ENCODE results near the gene ADGRD2.

ADGRD2 gene

DNA sequence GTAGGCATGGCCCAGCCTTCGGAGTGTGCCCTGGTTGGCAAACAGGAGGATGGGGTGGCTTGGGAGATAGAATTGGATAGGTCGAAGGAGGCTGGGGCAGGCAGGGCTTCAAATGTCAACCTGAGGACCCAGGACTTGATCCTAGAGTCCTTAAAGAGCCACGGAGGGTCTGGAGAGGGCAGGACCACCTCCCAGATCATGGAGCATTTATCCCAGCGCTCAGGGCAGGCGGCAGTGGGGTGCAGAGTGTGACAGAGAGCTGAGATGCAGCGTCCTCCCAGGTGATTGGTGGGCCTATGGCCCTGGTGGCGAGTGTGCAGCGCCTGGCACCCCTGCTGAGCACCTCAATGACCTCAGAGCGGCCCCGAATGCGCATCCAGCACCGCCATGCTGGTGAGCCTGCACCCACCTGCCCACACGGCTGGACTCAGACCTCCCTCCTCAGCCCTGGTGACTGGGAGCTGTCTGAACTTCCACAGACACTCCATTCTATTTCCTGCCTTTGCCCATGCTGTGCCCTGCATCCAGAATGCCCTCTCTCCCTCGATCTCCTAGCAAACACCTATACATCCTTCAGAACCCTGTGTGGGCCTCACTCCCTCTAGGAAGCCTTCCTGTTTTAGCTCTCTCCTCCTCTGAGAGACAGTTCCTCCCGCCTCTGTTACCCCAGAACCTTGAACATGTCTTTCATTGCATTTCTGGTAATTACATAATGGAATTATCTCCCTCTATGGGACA is 6.3 kb downstream of the ADGRD2 start:
- DNase-seq (ENCODE audit: low read depth): no peak

DNA sequence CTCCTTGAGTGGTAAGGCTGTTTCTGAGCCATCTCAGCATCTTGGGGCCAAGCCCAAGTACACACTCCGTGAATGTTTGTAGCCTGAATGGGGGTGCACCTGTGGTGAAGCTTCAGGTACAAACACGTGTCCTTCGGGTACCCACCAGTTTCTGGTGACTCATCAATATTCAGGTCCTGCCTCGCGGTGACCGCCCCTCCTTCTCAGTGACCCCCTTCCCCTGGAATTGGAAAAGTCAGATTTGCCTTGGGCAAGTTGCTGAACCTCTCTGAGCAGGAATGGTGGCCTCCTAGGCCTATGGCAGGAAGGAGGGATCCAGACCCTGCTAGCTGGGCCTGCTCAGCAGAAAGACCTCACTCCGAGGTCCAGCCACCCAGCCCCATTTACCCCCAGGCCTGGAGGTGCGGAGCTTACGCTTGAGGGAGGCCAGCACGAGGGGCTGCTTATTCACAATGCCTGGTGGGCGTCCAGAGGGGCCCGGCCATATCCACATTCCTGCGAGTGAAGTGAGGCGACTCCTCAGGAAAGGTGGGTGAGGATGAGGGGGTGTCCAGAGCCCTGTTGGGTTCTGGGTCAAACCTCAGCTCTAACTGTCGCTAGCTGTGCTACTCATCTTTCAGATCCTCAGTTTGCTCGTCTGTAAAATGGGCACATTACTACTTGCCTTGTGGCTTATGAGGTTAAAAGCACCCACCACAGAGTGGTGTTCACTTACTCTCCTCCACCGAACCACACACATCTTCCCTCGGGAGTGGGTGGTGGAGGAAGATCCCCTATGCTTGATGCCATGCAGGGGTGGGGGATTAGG is 7.0 kb downstream of the ADGRD2 start:
- DNase-seq (ENCODE audit: low read depth): no peak

DNA sequence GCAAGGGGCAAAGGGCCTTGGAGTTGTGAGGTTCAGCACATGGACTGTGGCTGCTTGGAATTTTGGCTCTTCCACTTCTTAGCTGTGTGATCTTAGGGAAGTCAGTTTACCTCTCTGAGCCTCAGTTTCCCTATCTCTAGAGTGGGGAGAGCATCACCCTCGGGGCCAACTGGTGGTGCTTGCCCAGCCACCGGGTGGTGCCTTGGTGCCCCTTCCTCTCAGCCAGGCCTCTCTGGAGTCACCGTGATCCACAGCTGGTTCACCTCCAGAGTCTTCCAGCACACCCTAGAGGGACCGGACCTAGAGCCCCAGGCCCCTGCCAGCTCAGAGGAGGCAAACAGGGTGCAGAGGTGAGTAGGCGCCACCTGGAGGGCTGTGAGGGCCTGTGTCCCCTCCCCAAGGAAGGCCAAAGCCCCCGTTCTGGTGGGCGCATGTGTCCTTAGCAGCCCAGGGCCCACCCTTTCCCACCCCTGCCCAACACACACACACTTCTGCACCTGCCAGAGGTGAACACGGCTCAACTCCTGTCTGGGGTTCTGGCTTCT is 7.7 kb downstream of the ADGRD2 start:
- DNase-seq (ENCODE audit: low read depth): no peak

DNA sequence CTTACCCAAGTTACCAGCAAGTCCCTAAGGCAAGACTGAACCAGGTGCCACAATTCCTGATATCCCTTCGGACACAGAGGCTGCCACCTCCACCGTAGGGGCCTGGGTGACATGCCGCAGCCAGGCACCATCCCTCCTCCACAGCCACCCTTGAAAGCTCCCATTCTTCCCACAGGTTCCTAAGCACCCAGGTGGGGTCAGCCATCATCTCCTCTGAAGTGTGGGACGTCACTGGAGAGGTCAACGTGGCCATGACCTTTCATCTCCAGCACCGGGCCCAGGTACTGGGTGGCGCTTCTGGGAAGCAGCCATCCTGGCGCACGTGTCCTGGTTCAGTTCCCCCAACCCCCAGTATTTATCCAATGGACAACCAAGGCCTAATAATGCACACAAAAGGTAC is 8.2 kb downstream of the ADGRD2 start:
- DNase-seq (ENCODE audit: low read depth): no peak

DNA sequence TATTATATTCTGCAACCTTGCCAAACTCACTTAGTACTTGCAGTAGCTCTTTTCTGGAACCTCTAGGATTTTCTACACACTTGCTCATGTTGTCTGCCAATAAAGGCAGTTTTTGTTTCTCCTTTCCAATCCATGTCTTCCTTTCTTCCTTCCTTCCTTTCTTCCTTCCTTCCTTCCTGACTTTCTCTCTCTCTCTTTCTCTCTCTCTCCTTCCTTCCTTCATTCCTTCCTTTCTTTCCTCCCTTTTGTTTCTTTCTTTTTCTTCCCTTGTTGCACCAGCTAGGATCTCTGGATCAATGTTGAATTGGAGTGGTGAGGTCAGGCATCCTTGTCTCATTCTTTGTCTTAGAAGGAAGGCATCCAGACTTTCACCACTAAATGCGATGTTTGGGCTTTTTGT is 12.5 kb downstream of the ADGRD2 start:
- no peak for DNase-seq (ENCODE audit: low read depth)

DNA sequence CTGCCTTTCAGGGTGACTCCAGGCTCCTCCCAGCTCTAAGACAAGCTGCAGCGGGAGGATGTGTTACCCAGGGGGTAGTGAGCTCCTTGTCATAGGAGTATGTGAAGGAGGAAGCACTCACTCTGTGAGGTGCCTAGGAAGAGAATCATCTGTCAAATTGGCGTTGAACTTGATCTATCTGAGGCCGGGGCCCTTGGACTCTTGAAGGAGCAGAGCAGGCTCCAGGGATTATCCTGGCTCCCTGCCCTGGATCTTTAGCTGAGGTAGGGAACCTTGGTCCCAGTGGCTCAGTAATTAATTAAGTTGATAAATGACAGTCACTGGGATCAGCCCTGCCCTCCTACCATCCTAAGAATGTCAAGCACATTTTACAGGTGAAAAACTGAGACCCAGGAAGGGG is 15.5 kb downstream of the ADGRD2 start:
- no peak for DNase-seq (ENCODE audit: low read depth)

DNA sequence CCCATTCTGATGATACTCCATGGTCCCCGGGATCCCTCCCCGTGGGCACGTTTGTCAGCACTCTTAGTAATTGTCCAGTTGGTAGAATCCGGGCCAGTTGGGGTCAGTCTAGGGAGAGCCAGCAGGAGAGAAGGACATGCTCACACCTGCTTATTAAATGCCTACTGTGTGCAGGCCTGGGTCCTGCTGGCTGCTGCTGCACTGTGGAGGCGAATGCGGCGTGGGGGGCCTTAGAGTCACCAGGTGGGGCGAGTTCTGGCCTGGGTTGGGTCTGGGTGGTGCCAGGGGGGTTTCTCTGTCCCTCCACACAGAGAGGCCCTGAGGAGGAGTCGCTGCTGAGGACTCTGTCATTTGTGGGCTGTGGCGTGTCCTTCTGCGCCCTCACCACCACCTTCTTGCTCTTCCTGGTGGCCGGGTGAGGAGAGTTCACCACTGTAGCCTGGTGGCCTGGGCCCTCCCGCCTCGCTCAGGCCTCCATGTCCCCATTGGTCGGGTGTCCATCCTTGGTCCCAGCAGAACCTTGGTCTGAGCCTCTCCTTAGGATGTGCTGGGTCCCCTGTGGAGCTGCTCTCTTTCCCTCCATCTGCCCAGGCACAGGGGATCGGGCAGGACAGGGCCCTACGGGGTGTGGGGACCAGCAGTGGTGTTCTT is 17.3 kb downstream of the ADGRD2 start:
- DNase-seq (ENCODE audit: low read depth): no peak

DNA sequence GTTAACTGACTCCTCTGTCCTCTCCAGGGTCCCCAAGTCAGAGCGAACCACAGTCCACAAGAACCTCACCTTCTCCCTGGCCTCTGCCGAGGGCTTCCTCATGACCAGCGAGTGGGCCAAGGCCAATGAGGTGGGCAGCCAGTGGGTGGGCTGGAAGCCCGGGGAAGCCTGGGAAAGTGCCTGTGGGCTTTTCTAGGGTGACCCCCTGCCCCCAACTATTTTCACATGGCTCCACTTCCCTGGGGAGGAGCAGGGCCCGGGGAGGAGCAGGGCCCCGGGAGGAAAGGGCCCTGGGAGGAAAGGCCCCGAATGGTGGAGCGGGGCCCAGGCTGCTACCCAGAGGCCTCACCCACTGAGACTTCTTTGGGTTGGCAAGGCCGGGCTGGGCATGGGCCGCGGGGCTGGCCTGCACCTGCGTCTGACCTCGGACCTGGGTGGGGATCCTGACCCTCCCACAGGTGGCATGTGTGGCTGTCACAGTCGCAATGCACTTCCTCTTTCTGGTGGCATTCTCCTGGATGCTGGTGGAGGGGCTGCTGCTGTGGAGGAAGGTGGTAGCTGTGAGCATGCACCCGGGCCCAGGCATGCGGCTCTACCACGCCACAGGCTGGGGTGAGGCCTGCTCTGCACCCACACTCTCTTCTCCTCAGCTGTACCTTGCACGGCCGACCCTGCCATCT is 17.9 kb downstream of the ADGRD2 start:
- DNase-seq (ENCODE audit: low read depth): no peak

DNA sequence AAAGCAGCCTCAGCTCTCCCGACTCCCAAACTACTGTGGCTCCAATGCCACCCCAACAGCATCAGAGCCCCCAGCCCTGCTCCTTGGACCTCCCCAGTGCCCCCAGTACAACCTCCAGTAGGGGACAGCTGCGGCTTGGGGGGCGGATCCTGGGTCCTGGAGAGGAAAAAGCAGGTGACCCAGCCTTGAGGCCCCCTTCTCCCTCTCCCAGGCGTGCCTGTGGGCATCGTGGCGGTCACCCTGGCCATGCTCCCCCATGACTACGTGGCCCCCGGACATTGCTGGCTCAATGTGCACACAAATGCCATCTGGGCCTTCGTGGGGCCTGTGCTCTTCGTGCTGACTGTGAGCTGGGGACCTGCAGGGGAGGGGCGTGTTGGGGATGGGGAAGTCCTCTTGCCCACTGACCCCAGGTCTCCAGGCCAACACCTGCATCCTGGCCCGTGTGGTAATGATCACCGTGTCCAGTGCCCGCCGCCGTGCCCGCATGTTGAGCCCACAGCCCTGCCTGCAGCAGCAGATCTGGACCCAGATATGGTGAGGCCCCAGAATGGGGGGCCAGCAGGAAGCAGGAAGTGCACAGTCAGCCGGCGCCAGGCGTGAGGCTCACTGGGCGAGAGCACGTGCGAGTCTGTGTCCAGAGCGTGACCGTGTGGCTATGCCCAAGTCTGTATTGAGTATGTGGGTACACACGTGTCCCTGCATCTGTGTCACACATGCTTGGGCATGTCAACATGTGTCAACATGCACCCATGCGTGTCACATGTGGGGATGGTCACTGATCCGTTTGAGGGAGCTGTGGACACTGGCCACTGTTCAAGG is 19.0 kb downstream of the ADGRD2 start:
- DNase-seq (ENCODE audit: low read depth): no peak

DNA sequence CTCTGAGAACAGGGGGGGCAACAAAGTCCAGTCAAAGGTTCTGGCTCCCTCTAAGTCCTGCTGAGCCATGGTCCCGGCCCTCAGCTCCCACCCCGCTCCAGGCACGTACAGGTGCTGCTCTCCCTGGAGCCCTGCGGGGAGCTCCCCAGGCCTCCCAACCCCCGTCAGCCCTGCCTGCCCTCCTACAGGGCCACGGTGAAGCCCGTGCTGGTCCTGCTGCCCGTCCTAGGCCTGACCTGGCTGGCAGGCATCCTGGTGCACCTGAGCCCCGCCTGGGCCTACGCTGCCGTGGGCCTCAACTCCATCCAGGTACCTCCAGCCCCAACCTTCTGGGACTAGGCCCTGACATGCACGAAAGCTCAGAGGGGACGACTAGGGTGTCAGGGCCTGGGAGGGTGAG is 20.1 kb downstream of the ADGRD2 start:
- DNase-seq (ENCODE audit: low read depth): no peak

DNA sequence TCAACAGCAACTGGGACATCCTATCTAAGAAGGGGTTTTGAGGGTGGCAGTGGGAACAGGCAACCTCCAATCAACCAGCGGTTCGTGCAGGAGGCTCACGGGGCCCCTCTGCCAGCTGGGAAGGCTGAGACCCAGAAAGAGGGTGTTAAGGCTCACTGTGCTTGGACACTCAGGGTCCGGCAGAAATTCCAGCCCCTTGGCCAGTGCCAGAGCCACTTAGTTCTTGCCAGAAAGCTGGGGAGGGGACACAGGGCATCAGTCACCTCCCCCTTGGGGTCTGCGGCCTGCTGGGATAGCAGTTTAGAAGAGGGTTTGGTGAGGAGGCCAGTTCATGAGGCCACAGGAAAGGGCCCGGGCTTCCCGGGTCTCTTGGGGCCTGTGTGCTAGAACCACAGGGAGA is 20.5 kb downstream of the ADGRD2 start:
- no peak for DNase-seq (ENCODE audit: low read depth)

DNA sequence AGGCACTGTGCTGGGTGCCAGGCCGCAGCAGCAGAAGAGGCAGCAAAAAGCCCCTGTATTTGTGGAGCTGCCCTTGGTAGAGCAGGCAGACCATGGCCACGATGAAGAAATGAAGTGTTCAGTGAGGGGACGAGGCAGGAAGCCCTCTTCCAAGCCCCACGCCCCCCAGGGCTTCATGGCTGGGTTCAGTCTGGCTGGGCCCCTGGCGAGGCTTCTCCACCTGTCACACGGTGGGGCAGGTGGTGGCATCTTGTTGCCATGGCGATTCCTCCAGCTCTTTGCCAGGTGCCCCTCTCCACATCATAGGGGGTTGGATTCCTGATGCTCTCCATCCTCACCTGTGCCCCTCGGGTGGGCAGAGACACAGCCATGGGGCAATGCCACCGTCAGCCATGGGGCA is 21.5 kb downstream of the ADGRD2 start:
- no peak for DNase-seq (ENCODE audit: low read depth)

DNA sequence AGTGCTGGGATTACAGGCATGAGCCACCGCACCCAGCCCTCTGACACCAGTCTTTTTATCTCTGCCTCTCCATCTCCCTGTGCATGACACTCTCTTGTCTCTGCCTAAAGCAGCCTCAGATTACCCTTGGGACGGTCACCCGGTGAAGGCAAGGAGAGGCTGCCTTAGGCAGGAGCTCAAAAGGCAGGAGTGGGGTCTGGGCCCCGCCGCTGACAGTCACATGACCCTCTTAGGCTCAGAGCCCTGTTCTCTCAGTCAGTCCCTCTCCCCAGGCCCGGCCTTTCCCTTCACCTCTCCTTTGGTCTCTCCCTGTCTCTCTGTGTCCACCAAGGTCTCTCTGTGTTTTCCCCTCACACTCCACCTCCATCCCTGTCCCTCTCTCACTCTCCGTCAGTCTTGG is 22.5 kb downstream of the ADGRD2 start:
- no peak for DNase-seq (ENCODE audit: low read depth)

DNA sequence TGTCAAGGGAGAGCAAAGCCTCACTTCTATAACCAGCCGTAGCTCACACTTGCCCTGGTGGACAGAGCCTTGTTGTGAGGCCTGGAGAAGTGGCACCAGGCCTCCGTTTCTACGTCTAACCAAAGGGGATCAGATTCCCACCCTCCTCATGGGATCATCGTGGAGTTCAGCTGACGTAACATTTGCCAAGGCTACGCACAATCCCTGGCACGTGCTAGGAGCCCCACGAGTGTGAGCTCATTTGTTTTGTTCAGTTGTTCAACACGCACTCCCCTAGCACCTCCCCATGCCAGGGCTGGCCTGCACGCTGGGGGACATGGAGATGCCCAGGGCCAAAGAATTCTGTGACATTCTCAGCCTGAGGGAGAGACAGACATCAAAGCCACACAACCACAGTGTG is 23.1 kb downstream of the ADGRD2 start:
- DNase-seq (ENCODE audit: low read depth): no peak

DNA sequence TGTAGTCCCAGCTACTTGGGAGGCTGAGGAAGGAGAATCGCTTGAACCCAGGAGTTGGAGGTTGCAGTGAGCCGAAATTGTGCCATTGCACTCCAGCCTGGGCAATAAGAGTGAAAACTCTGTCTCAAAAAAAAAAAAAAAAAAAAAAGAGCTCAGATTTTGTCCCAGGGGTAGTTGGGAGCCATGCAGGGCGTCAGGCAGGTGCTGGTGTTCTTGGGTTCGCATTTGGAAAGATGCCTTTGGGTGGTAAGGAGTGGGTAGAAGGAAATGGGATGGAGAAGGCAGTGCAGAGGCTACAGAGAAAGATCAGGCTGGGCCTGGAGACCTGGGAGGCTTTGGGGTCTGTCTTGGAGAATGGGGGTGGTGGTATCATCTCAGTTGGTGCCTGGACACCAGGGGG is 23.9 kb downstream of the ADGRD2 start:
- no peak for DNase-seq (ENCODE audit: low read depth)

DNA sequence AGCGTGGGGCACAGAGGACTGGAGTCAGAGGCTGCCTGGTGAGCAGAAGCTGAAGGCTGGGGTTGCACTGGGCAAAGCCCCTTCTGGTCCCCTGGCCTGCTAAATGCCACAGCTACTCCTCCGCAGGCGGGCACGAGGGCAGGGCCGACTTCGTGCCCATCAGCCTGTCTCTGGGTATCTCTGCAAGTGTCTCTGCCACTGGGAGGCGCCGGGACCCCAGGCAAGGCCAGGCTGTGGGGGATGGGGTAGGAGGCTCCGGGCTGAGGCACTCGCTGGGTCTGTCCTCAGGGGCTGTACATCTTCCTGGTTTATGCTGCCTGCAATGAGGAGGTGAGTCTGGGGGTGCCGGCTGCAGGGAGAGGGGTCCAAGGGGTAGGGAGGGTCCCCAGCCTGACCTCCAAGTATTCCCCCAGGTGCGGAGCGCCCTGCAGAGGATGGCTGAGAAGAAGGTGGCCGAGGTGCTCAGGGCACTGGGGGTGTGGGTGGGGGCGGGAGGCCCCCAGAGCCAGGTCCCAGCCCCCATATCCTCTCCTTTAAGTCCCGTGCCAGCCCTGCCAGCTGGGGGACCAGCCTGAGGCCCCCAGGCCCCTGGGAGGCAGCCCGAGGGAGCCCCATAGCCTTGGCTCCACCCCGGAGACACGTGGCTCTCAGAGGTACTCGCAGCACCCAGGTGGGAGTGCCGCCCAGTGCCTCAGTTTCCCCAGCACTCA is 25.1 kb downstream of the ADGRD2 start:
- no peak for DNase-seq (ENCODE audit: low read depth)

DNA sequence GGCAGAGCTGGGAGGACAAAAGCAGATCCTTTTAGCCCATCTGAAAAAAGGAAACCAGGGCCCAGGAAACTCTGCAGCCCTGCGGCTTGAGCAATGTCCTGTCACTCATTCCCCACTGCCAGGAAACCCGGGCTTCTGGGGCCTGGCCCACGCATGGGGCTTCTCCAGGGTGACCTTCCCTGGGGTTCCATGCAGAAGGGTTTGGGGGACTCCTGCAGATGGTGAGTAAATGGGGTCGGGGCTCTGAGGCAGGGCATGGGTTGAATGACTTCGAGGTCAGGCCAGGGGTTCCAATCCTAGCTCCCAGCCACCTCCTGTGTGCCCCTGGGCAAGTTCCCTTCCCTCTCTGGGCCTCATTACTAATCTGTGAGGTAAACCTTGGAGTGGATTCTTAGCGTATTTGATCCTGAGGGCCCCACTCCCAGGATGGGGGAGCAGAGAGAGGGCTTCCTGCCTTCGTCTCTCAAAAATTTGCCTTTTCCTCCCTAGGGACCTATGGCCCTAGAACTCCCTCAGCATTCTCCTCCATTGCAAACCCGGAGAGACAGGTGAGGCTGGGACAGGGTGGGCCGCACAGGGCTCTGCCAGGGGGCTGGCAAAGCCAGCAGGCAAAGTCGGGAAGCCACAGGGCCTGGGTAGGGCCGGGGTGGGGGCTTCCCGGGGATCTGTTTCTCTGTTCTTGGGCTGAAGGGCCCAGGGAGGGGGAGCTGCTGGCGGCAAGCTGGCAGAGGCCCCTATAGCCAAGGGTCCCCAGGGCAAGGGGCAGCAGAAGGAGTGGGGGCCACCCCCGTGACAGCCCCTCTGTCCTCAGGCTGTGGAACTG is 25.8 kb downstream of the ADGRD2 start:
- DNase-seq (ENCODE audit: low read depth): no peak

DNA sequence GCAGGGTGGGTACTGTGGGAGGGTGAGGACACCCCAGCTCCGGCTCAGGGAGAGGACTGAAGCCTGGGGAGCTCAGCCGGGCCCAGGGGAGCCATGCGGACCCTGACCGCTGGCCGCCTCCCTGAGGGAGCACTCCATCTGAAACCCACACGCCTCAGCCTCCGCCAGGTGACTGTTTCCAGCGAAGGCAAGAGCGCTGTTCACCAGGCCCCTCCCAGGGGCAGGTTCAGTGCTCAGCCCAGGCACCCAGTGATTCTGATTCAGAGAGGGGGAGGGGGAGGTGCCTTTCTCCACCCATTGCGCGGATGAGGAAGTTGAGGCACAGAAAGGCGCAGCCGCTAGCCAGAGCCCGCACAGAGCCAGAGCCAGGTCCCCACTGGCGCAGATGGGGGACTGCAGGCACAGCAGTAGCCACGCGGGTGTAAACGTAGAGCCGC is 27.0 kb downstream of the ADGRD2 start:
- no peak for DNase-seq (ENCODE audit: low read depth)

DNA sequence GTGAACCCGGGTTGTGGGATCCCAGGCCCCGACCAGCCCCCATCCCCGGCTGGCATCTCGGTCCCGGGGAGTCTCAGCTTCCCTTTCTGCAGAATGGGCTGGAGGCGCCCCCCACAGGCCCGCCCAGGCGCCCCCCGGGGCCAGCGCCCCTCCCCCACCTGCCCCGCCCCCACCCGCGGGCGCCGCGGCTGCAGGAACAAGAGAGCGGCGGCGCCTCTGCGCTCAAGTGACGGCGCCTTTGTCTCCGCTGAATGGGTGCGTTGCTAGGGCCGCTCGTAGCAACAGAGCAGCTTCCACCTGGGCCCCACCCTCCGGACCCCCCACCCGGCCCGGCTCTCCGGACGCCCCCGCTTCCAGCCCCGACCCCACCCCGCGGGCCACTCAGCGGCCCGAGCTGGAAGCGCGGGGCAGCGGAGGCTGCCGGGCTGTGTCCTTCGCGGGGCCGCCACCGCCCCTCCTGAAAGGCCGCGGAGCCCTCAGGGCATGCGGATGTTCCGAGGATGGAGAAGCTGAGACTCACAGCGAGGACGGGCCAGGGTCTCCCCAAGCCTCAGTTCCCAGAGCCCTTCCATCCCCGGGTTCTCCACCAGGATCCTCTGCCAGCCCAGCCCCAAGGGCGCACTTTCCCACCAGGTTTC is 27.5 kb downstream of the ADGRD2 start:
- no peak for DNase-seq (ENCODE audit: low read depth)

Data from ELR (cell line).